GM18505 (cell line): ENCODE data around the gene SPNS3.

Experiments
- ATAC-seq: cut with Tn5 transposase; IDR thresholded peaks from one replicate; pipeline ENCODE4 v1.9.1; 2021; ENCODE audit not compliant: unreplicated experiment
- POLR2A ChIP-seq: IDR thresholded peaks from 4 replicates; pipeline ENCODE4 v1.6.1; 2011; ENCODE audit warnings: borderline replicate concordance; ENCODE audit not compliant: insufficient read depth, insufficient read length; ENCODE audit errors: extremely low read depth

Gene SPNS3

DNA sequence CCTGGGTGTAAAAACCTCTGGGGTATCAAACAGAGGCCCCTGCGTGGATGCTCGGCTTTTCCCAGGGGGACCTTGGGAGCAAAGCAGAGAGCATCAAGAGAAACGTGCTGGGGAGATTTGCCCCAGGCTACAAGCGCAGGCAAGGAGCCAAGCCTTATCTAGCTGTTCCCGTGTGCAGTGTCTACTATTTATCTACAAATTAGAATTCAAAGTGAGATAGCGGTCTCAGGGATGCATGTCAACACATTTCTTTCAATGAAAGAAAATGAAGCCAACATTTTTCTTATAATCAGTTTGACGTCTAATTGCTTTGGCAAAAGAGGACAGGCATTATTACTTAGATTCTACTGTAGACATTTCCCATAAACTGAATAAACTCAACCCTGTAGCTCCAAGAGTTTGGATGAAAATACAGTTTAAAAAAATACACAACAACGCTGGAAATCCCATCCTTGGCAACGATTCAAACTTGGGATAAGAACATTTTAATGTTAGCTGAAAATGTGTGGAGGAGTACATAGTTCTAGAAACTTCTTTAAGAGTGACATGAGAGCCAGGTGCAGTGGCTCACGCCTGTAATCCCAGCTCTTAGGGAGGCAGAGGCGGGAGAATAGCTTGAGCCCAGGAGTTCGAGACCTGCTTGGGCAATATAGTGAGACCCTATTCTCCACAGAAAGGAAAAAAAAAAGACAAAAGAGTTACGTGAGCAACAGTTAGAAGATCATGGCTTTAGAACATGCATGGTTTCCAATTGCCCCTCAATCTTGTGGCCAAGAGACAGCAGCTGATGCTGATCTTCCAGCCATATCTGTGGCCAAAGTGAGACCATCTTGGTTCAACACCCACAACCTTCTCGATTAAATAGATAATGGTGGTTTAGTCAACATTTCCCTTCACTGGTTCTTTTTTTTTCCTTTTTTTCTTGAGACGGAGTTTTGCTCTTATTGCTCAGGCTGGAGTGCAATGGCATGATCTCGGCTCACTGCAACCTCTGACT is 7.2 kb downstream of the SPNS3 start:
- TF ChIP-seq POLR2A: no peak
- no peak for ATAC-seq

DNA sequence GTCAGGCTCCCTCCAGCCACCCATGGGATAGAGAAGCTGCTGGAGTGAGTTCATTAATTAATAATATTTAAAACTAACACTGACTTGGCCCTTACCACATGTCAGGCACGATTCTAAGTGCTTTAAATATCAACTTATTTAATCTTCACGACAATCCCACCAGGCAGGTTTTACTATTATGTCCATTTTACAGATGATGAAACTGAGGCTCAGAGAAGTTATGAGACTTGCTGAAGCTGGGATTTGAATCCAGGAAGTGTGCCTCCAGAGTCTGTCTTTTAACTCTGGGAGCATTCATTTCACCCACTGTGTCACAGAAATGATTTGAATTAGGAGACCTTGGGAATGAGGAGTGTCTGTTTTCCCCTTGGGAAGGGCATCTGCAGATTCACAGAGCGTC is 8.8 kb downstream of the SPNS3 start:
- no peak for ATAC-seq
- TF ChIP-seq POLR2A: no peak

DNA sequence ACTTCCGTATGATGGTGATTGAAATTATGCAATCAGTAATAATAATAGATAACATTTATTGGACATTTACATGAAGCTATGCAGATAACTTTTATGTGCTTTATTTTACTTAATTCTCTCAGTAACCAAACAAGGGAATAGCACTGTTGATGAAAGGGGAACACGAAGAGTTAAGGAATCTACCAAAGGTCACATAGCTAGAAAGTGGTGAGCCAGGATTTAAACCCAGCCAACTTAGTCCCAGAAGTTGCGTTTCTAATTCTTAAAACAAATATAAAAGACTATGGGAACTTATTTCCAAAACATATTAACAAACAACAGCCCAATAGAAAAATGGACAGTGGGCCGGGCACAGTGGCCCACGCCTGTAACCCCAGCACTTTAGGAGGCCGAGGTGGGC is 9.7 kb downstream of the SPNS3 start:
- no peak for ATAC-seq
- no peak for TF ChIP-seq POLR2A

DNA sequence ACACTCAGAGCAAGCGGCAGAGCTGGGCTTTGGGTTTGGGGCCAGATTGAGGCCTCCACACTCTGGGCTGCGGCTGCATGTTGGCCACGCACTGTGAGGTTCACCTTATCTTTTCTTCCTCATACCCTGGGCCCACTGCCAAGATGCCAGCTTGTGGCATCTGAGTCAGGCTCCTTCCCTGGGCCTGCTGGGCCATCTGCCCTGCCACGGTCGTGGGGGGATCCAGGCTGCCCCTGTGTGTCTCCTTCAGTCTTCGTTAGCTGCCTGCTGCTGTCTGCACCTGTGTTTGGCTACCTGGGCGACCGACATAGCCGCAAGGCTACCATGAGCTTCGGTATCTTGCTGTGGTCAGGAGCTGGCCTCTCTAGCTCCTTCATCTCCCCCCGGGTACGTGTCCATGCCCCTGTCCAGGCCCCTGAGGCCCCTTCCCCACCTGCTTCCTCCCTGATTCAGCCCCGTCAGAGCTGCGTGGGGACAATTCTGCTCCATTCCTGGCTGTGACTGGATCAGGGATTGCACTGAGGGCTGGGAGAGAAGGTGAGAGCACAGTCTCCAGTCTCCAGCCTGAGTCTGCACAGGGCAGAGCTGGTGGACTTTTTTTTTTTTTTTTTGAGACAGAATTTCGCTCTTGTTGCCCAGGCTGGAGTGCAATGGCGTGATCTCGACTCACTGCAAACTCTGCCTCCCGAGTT is 11.2 kb downstream of the SPNS3 start:
- ATAC-seq: no peak
- TF ChIP-seq POLR2A: no peak

DNA sequence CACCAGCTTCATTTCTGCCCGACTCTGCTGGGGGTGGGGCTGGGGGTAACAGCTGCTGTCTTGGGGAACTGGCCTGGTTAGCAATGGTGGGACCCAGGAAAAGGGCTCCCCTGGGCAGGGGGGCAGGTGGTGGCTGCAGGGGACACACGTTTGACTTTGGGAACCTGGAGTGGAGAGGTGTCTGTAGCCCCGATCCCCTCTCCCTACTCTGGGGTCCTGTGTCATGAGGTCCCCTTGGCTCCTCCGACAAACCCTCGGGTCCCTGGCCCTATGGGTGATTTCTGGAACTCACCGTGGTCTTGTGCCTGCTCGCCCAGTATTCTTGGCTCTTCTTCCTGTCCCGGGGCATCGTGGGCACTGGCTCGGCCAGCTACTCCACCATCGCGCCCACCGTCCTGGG is 12.0 kb downstream of the SPNS3 start:
- no peak for ATAC-seq
- TF ChIP-seq POLR2A: no peak

DNA sequence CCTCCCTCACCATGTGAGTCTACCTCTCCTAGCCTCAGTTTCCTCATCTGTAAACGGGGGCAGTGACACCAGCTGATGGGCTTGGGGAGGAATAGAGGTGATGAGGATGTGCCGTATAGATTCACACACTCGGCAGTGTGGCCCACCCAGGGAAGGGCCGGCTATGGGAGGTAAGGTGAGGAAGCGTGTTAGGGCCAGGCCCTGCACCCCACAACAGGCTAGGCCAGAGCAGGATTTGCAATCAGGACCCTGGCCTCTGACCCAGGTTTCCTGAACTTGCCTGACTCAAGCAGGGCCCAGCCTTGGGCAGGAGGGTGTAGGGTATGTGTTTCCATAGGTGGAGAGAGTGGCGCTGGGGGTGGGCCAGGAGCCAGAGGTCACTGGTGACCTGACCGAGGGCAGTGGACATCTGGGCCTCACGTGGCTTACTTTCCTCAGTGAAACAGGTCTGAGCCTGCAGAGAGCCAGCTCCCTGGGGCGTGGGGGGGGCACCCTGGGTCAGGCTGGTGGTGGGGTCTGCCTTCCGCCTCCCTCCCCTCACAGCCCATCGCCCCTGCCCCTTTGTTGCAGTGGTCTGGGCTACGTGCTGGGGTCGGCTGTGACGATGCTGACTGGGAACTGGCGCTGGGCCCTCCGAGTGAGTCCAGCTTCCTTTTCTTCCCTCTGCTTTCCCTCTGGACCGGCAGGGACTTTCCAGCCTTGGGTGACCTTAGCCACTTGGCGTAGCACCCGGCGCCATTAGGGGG is 12.8 kb downstream of the SPNS3 start:
- no peak for ATAC-seq
- TF ChIP-seq POLR2A: no peak

DNA sequence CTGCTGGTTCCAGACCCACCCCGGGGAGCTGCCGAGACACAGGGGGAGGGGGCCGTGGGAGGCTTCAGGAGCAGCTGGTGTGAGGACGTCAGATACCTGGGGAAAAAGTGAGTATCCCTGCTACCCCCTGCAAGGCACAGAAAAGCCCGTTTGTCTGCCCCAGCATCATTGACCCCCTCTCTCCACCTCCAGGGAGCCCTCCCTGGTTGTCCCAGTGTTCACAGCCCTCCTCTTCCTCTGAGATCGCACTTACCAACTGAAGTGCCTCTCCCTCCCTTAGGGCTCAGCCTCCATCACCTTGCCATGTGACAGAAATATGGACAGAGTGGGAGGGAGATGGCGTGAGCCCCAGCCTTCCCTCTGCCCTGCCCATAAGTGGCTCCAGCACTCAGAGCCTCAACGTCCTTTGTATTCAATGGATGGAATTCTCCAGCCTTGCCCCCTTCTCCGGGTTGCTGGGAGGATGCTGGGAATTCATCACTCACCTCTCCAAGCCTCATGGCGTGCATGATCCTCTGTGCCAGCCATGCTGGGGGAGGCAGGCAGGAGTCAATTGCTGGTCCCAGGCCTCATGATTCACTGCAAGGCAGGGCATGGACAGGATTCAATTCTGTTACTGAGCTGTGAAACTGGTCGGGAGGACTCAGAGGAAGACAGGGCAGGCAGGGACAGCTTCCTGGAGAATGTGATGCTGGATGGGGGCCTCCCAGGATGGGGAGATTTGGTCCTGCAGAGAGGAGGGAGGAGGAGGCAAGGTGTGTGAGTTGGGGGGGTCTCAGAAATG is 14.6 kb downstream of the SPNS3 start:
- no peak for ATAC-seq
- TF ChIP-seq POLR2A: no peak

DNA sequence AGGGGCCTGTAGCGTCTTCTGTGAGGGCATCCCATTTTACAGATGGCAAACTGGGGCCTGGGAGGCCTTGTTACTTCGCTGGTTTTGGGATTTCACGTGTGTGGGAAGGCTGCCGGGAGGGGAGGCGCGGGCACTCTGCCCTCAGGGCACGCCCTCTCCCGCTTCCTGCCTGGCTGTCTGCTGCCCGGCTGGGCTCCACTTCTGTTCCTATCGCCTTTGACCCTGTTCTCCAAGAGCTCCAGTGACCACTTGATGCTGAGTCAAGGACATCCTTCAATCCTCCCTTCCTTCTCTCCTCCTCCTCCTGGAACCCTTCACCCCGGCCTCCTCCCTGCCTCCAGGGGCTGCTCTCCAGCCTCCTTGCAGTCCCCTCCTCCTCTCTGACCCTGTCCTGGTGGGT is 16.0 kb downstream of the SPNS3 start:
- ATAC-seq: no peak

DNA sequence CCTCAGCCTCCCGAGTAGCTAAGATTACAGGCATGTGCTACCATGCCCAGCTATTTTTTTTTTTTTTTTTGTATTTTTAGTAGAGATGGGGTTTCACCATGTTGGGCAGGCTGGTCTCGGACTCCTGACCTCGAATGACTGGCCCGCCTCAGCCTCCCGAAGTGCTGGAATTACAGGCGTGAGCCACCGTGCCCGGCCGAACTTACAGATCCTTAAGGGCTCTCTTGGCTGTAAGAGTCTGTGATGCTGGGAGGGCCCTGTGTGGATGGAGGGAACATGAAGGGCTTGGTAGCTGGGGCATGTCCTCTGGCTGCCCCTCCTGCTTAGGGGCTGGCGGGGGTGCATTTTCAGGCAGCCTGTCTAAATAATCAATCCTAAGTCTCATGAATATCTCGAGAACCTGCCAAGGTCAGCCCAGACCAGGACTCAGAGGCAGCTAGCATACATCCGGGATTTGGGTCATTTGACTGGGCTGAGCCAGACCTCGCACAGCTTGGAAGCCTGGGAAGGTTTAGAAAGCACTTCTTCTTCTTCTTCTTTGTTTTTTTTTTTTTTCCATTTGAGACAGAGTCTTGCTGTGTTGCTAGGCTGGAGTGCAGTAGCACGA is 17.1 kb downstream of the SPNS3 start:
- TF ChIP-seq POLR2A: no peak
- no peak for ATAC-seq

More for the DNA sequence above, 16.0 kb downstream of the SPNS3 start:
- TF ChIP-seq POLR2A: no peak

DNA sequence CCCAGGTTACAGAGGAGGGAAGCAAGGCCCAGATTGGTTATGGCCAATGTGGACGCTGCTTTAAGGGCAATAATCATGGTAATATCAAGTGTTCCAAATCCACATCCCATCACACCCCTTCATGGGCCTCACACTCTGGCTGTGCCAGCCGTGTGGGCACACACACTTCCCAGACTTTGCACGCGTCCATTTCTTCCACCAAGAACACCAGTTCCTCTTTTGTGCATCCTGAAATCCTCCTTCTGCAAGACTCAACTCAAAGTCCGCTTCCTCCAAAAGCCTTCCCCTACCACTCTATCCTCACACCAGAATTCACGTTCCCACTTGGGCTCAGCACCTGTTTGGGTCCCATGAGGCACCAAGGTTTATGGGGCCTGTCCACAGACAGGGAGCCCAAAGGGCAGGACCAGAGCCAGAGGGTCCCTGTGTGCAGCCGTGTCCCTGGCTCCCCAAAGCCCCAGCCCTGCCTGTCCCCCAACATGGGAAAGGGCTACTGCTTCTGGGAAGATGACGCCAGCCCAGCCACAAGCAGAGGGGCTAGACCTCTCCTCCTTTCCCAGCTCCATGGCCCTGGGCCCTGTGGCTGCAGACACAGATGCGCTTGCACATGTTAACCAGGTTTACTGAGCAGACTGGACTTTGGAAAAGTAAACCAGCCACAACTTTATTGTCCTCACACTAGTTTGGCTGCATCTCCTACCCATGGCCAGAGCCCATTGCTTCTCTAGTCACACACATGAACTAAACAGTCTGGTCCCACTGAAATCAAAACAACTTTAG is 20.3 kb downstream of the SPNS3 start:
- no peak for ATAC-seq
- no peak for TF ChIP-seq POLR2A

DNA sequence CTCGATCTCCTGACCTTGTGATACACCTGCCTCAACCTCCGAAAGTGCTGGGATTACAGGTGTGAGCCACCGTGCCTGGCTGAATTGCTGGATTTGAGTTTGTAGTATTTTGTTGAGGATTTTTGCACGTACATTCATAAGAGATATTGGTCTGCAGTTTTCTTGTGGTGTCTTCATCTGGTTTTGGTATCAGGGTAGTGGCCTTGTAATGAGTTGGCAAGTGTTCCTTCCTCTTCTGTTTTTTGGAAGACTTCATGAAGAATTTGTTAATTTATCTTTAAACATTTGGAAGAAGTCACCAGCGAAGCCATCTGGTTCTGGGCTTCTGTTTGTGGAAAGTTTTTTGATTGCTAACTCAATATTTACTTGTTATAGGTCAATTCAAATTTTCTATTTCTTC is 26.9 kb downstream of the SPNS3 start:
- no peak for ATAC-seq
- TF ChIP-seq POLR2A: no peak
